Activated naive CD4-positive, alpha-beta T cell treated with anti-CD3 and anti-CD28 coated beads for 36 hours (primary cell): Measurements from ENCODE around the gene RPL28. TPM values are rescaled to one million over a fixed set of nuclear protein-coding genes. Genes with fewer than 3 reads are reported as not detected.
A peak's percentile ranks its signal among the peaks of the same experiment; 100 is the strongest.

Source experiments
- CTCF ChIA-PET: fragments of 350-600 bp; sonication (Branson Sonifier 250); formaldehyde crosslinking; loops from one replicate; lab custom pipeline; 2021; ENCODE audit warnings: antibody characterized with exemption; lab: Charles Lee
- DNase-seq: peaks from one replicate; pipeline ENCODE4 v3.0.0-alpha.2; 2020
- H3K27ac Mint-ChIP-seq: one replicate; pipeline ENCODE4 v1.8.0; 2021; ENCODE audit warnings: mild to moderate bottlenecking, mixed read lengths
- H3K27me3 Mint-ChIP-seq: one replicate; pipeline ENCODE4 v1.8.0; 2021; ENCODE audit warnings: low read depth, mixed read lengths
- H3K36me3 Mint-ChIP-seq: one replicate; pipeline ENCODE4 v1.8.0; 2021; ENCODE audit warnings: low read depth, mixed read lengths
- H3K4me1 Mint-ChIP-seq: one replicate; pipeline ENCODE4 v1.8.0; 2021; ENCODE audit warnings: low read depth, mixed read lengths
- H3K4me3 Mint-ChIP-seq: one replicate; pipeline ENCODE4 v1.8.0; 2021; ENCODE audit warnings: mild to moderate bottlenecking, moderate library complexity, mixed read lengths
- H3K9me3 Mint-ChIP-seq: one replicate; pipeline ENCODE4 v1.8.0; 2021; ENCODE audit warnings: mixed read lengths
- intact Hi-C: fragments of 100-400 bp; cut with micrococcal nuclease; formaldehyde crosslinking; loops from one replicate; pipeline ENCODE4 v1.15.1; 2023
- total RNA-seq, 2 experiments: library from RNA; stranded (reverse); gene quantifications; one replicate each; pipeline ENCODE4 v1.2.3, GENCODE V29; 2021

The RPL28 gene
- total RNA-seq, 2 experiments from 2014 or later, result 3,327 to 3,354 TPM

GRCh38 chr19:55383279-55384130, 2.2 kb upstream of the RPL28 start:
- H3K27ac Mint-ChIP-seq, result peak overlapping the region; percentile 89
- peak; percentile 65 for DNase-seq
- H3K36me3 Mint-ChIP-seq, result peaks cover 29% of the 10 kb centered on the region
- peaks cover 40% of the 10 kb centered on the region for H3K4me1 Mint-ChIP-seq
- no peaks in the 10 kb centered on the region for H3K9me3 Mint-ChIP-seq
- peak overlapping the region; percentile 84 for H3K4me3 Mint-ChIP-seq
- intact Hi-C loops, result loop anchor here (1.0 to 2.0 kb wide), 3 partner anchors 82 to 171 kb away; no protein-coding TSS in a partner anchor
- CTCF ChIA-PET, result interaction anchor here (1.2 to 3.2 kb wide), 6 partner anchors 25 to 91 kb away, joined by 3 to 26 read pairs (median 4); no protein-coding TSS in a partner anchor
- no peaks in the 10 kb centered on the region for H3K27me3 Mint-ChIP-seq

- Mint-ChIP-seq H3K4me1 (peaks cover 47% of the 10 kb centered on the region), H3K27ac (peak within 1 kb of the TSS; percentile 97), H3K9me3 (no peaks in the 10 kb centered on the region), H3K27me3 (no peaks in the 10 kb centered on the region), H3K4me3 (peak within 1 kb of the TSS; percentile 100), H3K36me3 (peaks cover 36% of the 10 kb centered on the region)
- CTCF ChIA-PET, result interaction anchor here (0.6 to 3.2 kb wide), 9 partner anchors 25 to 266 kb away, joined by 3 to 26 read pairs (median 4); no protein-coding TSS in a partner anchor
- intact Hi-C loops, result loop anchor here (2.0 kb wide), 1 partner anchor 92 kb away; no protein-coding TSS in a partner anchor
- DNase-seq, result peak; percentile 50
Observed at GRCh38 chr19:55384131-55384919, 1.4 kb upstream of the RPL28 start, which contains the start of gene TMEM238. TMEM238 (minus strand) TSS chr19:55384292; CDS start chr19:55384259, 33 bp downstream.

GRCh38 chr19:55384920-55385723, 610 bp upstream of the RPL28 start:
- H3K4me3 Mint-ChIP-seq, result peak overlapping the region; percentile 100
- CTCF ChIA-PET, result interaction anchor here (0.6 to 3.2 kb wide), 9 partner anchors 24 to 267 kb away, joined by 3 to 26 read pairs (median 4); no protein-coding TSS in a partner anchor
- intact Hi-C loops, result loop anchor here (1.0 to 5.0 kb wide), 10 partner anchors 23 to 923 kb away; partner anchors contain the start of genes FIZ1, HSPBP1, KMT5C and LENG9
- peaks cover 43% of the 10 kb centered on the region for H3K36me3 Mint-ChIP-seq
- H3K9me3 Mint-ChIP-seq, result no peaks in the 10 kb centered on the region
- peak overlapping the region; percentile 97 for H3K27ac Mint-ChIP-seq
- peak; percentile 99 for DNase-seq
- H3K4me1 Mint-ChIP-seq, result peaks cover 54% of the 10 kb centered on the region
- H3K27me3 Mint-ChIP-seq, result no peaks in the 10 kb centered on the region

GRCh38 chr19:55386493-55386971, 800 bp downstream of the RPL28 start:
- H3K27me3 Mint-ChIP-seq, result no peaks in the 10 kb centered on the region
- peaks cover 59% of the 10 kb centered on the region for H3K4me1 Mint-ChIP-seq
- peak overlapping the region; percentile 100 for H3K4me3 Mint-ChIP-seq
- intact Hi-C loops, result loop anchor here (5.0 kb wide), 2 partner anchors 256 to 924 kb away; partner anchors contain the start of genes LENG9, ZNF580 and ZNF581
- peaks cover 46% of the 10 kb centered on the region for H3K36me3 Mint-ChIP-seq
- peak overlapping the region; percentile 97 for H3K27ac Mint-ChIP-seq
- CTCF ChIA-PET, result no interaction called here
- DNase-seq, result peak; percentile 22
- no peaks in the 10 kb centered on the region for H3K9me3 Mint-ChIP-seq

- Mint-ChIP-seq H3K27ac (peak overlapping the region; percentile 65), H3K36me3 (peaks cover 46% of the 10 kb centered on the region), H3K9me3 (no peaks in the 10 kb centered on the region), H3K27me3 (no peaks in the 10 kb centered on the region), H3K4me1 (peaks cover 50% of the 10 kb centered on the region), H3K4me3 (peak overlapping the region; percentile 100)
- intact Hi-C loops, result loop anchor here (5.0 kb wide), 2 partner anchors 254 to 926 kb away; partner anchors contain the start of genes LENG9, ZNF580 and ZNF581
- DNase-seq, result no peak
- CTCF ChIA-PET, result interaction anchor here (1.4 kb wide), 1 partner anchor 86 kb away, joined by 4 read pairs; no protein-coding TSS in a partner anchor
Observed at GRCh38 chr19:55387736-55388497, 2.2 kb downstream of the RPL28 start.

GRCh38 chr19:55389386-55390317, 3.9 kb downstream of the RPL28 start:
- H3K27ac Mint-ChIP-seq, result peak overlapping the region; percentile 63
- H3K9me3 Mint-ChIP-seq, result no peaks in the 10 kb centered on the region
- DNase-seq, result no peak
- peaks cover 46% of the 10 kb centered on the region for H3K36me3 Mint-ChIP-seq
- CTCF ChIA-PET, result interaction anchor here (0.6 kb wide), 2 partner anchors 15 to 957 kb away, joined by 3 read pairs; no protein-coding TSS in a partner anchor
- intact Hi-C loops, result loop anchor here (5.0 kb wide), 2 partner anchors 253 to 927 kb away; partner anchors contain the start of genes LENG9, ZNF580 and ZNF581
- H3K27me3 Mint-ChIP-seq, result no peaks in the 10 kb centered on the region
- H3K4me3 Mint-ChIP-seq, result peak overlapping the region; percentile 26
- peaks cover 43% of the 10 kb centered on the region for H3K4me1 Mint-ChIP-seq

GRCh38 chr19:55390461-55390880, 4.7 kb downstream of the RPL28 start:
- Mint-ChIP-seq H3K4me1 (peaks cover 43% of the 10 kb centered on the region), H3K4me3 (no peak overlapping the region), H3K27ac (peak overlapping the region; percentile 5), H3K9me3 (no peaks in the 10 kb centered on the region), H3K36me3 (peaks cover 46% of the 10 kb centered on the region), H3K27me3 (no peaks in the 10 kb centered on the region)
- CTCF ChIA-PET, result no interaction called here
- intact Hi-C loops, result no loop called here
- no peak for DNase-seq

- Mint-ChIP-seq H3K36me3 (peaks cover 40% of the 10 kb centered on the region), H3K9me3 (no peaks in the 10 kb centered on the region), H3K4me1 (peaks cover 42% of the 10 kb centered on the region), H3K27me3 (no peaks in the 10 kb centered on the region), H3K27ac (no peak overlapping the region), H3K4me3 (no peak overlapping the region)
- intact Hi-C loops, result no loop called here
- no peak for DNase-seq
- CTCF ChIA-PET, result interaction anchor here (0.6 kb wide), 1 partner anchor 31 kb away, joined by 5 read pairs; no protein-coding TSS in a partner anchor
Observed at GRCh38 chr19:55391191-55391670, 5.5 kb downstream of the RPL28 start.

GRCh38 chr19:55391702-55392615, 6.2 kb downstream of the RPL28 start:
- Mint-ChIP-seq H3K27me3 (no peaks in the 10 kb centered on the region), H3K4me3 (no peak overlapping the region), H3K27ac (no peak overlapping the region), H3K4me1 (peaks cover 35% of the 10 kb centered on the region), H3K9me3 (no peaks in the 10 kb centered on the region), H3K36me3 (peaks cover 32% of the 10 kb centered on the region)
- CTCF ChIA-PET, result no interaction called here
- intact Hi-C loops, result no loop called here
- DNase-seq, result no peak
